Cardiac fibroblast (primary cell): ENCODE results near the gene SLC17A9.

ENCODE experiments used
- DNase-seq, 2 donors: peaks; one replicate each; pipeline versions ENCODE4 v3.0.0 to v3.0.0-alpha.2; 2010; ENCODE audit warnings: low read depth in 2 of 2
- H3K4me3 ChIP-seq, 2 donors: replicated peaks in 1 of 2; 1 replicate in 1 of 2; 2 replicates in 1 of 2; pipeline ENCODE4 v1.5.1; 2011; ENCODE audit warnings: low read depth in 2 of 2, low read length in 2 of 2, mild to moderate bottlenecking in 2 of 2, moderate library complexity in 1 of 2
- CTCF ChIP-seq: IDR thresholded peaks from one replicate; pipeline ENCODE4 v1.5.1; 2011; ENCODE audit warnings: low read depth, mild to moderate bottlenecking, low read length, inconsistent platforms

Gene SLC17A9

GRCh38 chr20:62951896-62952372 is 575 bp upstream of the SLC17A9 start:
- no peak for TF ChIP-seq CTCF
- peak overlapping the region in 1 of 2 donors; percentile 51 for H3K4me3 ChIP-seq
- DNase-seq, result no peak

- no peak for TF ChIP-seq CTCF
- no peak for DNase-seq
- peak overlapping the region in 1 of 2 donors; percentile 51 for H3K4me3 ChIP-seq
Measured at GRCh38 chr20:62952968-62953838, 694 bp downstream of the SLC17A9 start.

GRCh38 chr20:62953839-62954703 is 1.6 kb downstream of the SLC17A9 start:
- no peak for TF ChIP-seq CTCF
- peak; percentile 77 to 80 for DNase-seq
- peak overlapping the region; percentile 3 to 51 for H3K4me3 ChIP-seq

- no peak for TF ChIP-seq CTCF
- H3K4me3 ChIP-seq, result no peak overlapping the region
- no peak for DNase-seq
Measured at GRCh38 chr20:62955519-62956386, 3.2 kb downstream of the SLC17A9 start.

- no peak for TF ChIP-seq CTCF
- no peak overlapping the region for H3K4me3 ChIP-seq
- no peak for DNase-seq
Measured at GRCh38 chr20:62956387-62957135, 4.1 kb downstream of the SLC17A9 start.
